PC-9 (cell line): Measurements from ENCODE around the gene DCTN4.

Experiments used
- CTCF ChIP-seq: fragments of 200-600 bp; sonication (generic); conservative IDR thresholded peaks from 2 replicates; pipeline ENCODE4 v1.6.1; 2017; ENCODE audit warnings: mixed run types, antibody characterized with exemption, mild to moderate bottlenecking, moderate library complexity
- EZH2 ChIP-seq: fragments of 200-600 bp; sonication (generic); IDR thresholded peaks from 2 replicates; pipeline ENCODE4 v1.8.0; 2017; ENCODE audit warnings: antibody characterized with exemption, low read depth

GRCh38 chr5:150763023-150763769, 4.4 kb upstream of the DCTN4 start:
- TF ChIP-seq CTCF, result peak; percentile 18; the same call in 1 of the 2 replicates
- no peak for TF ChIP-seq EZH2
